A549 (cell line): Measurements from ENCODE around the gene LYRM7.
"Not testable (repeated sequence)": the region's sequence is repeated elsewhere in the genome, so short reads cannot be mapped to it uniquely, and the experiment has no call there.

Source experiments
- CHD4 ChIP-seq: fragments of 200-600 bp; sonication (generic); IDR thresholded peaks from 2 replicates; pipeline ENCODE4 v1.6.1; 2016; ENCODE audit warnings: antibody characterized with exemption, mild to moderate bottlenecking, borderline replicate concordance
- RFX5 ChIP-seq: fragments of 450-650 bp; IDR thresholded peaks from 2 replicates; pipeline ENCODE4 v1.7.1; 2014; ENCODE audit warnings: antibody characterized with exemption, mild to moderate bottlenecking, moderate library complexity
- TF ChIP-seq, protein P1 (sequence below): fragments of 200-600 bp; sonication (generic); IDR thresholded peaks from 2 replicates; pipeline ENCODE4 v1.6.1; 2016; ENCODE audit warnings: antibody characterized with exemption, mild to moderate bottlenecking, moderate library complexity

DNA sequence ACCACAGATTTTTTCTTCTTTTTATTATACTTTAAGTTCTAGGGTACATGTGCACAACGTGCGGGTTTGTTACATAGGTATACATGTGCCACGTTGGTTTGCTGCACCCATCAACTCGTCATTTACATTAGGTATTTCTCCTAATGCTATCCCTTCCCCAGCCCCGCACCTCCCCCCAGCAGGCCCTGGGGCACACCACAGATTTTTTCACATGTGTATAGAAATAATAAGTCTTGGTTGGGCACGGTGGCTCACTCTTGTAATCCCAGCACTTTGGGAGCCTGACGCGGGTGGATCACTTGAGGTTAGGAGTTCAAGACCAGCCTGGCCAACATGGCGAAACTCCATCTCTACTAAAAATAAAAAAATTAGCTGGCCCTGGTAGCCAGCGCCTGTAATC lies 83.3 kb downstream of the LYRM7 start:
- TF ChIP-seq, protein P1, sequence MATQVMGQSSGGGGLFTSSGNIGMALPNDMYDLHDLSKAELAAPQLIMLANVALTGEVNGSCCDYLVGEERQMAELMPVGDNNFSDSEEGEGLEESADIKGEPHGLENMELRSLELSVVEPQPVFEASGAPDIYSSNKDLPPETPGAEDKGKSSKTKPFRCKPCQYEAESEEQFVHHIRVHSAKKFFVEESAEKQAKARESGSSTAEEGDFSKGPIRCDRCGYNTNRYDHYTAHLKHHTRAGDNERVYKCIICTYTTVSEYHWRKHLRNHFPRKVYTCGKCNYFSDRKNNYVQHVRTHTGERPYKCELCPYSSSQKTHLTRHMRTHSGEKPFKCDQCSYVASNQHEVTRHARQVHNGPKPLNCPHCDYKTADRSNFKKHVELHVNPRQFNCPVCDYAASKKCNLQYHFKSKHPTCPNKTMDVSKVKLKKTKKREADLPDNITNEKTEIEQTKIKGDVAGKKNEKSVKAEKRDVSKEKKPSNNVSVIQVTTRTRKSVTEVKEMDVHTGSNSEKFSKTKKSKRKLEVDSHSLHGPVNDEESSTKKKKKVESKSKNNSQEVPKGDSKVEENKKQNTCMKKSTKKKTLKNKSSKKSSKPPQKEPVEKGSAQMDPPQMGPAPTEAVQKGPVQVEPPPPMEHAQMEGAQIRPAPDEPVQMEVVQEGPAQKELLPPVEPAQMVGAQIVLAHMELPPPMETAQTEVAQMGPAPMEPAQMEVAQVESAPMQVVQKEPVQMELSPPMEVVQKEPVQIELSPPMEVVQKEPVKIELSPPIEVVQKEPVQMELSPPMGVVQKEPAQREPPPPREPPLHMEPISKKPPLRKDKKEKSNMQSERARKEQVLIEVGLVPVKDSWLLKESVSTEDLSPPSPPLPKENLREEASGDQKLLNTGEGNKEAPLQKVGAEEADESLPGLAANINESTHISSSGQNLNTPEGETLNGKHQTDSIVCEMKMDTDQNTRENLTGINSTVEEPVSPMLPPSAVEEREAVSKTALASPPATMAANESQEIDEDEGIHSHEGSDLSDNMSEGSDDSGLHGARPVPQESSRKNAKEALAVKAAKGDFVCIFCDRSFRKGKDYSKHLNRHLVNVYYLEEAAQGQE: not testable (repeated sequence)
- TF ChIP-seq CHD4, RFX5: not testable (repeated sequence)
